ENCODE measurements around the gene DIAPH3.

DNA sequence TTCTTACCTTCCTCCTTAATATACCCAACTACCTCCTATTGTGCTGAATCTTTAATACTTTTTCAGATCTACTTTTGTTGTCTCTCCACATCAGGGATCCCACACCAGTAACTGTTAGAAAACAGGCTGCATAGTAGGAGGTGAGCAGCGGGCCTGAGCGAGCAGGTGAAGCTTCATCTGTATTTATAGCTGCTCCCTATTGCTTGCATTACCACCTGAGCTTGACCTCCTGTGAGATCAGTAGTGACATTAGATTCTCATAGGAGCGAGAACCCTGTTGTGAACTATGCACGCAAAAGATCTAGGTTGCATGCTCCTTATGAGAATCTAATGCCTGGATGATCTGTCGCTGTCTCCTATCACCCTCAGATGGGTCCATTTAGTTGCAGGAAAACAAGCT, 279.8 kb downstream of the DIAPH3 start:
- TF ChIP-seq, protein P1, sequence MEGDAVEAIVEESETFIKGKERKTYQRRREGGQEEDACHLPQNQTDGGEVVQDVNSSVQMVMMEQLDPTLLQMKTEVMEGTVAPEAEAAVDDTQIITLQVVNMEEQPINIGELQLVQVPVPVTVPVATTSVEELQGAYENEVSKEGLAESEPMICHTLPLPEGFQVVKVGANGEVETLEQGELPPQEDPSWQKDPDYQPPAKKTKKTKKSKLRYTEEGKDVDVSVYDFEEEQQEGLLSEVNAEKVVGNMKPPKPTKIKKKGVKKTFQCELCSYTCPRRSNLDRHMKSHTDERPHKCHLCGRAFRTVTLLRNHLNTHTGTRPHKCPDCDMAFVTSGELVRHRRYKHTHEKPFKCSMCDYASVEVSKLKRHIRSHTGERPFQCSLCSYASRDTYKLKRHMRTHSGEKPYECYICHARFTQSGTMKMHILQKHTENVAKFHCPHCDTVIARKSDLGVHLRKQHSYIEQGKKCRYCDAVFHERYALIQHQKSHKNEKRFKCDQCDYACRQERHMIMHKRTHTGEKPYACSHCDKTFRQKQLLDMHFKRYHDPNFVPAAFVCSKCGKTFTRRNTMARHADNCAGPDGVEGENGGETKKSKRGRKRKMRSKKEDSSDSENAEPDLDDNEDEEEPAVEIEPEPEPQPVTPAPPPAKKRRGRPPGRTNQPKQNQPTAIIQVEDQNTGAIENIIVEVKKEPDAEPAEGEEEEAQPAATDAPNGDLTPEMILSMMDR (IDR thresholded peaks at IDR 0.05): no peak
- TF ChIP-seq EP300 (IDR thresholded peaks at IDR 0.05): no peak

Data from sigmoid colon (tissue), 4 donors.